ENCODE measurements around the gene PRDM16. TPM values are rescaled to one million over a fixed set of nuclear protein-coding genes. Genes with fewer than 3 reads are reported as not detected.

Gene PRDM16
- total RNA-seq, 1 donor from 2014 or later: 5.6 TPM

GRCh38 chr1:3370856-3371703, 302.1 kb downstream of the PRDM16 start:
- TF ChIP-seq CTCF (IDR thresholded peaks at IDR 0.05; ENCODE audit: insufficient read depth, low read length, poor library complexity, severe bottlenecking): no peak
- H3K27me3 ChIP-seq (ENCODE audit: control insufficient read depth, insufficient read depth, low read length): peaks cover 25% of the 10 kb centered on the region
- DNase-seq (ENCODE audit: low read depth): no peak
- no peak overlapping the region for H3K4me3 ChIP-seq (ENCODE audit: low read depth, low read length)
- H3K36me3 ChIP-seq (ENCODE audit: control insufficient read depth, insufficient read depth, low read length): no peaks in the 10 kb centered on the region

- Histone ChIP-seq H3K4me3 (ENCODE audit: low read depth, low read length) (no peak overlapping the region), H3K27me3 (ENCODE audit: control insufficient read depth, insufficient read depth, low read length) (peaks cover 27% of the 10 kb centered on the region), H3K36me3 (ENCODE audit: control insufficient read depth, insufficient read depth, low read length) (no peaks in the 10 kb centered on the region)
- no peak for DNase-seq (ENCODE audit: low read depth)
- TF ChIP-seq CTCF (IDR thresholded peaks at IDR 0.05; ENCODE audit: insufficient read depth, low read length, poor library complexity, severe bottlenecking): no peak
These were observed 303.3 kb downstream of the PRDM16 start for GRCh38 chr1:3372317-3372716.

GRCh38 chr1:3373175-3373574, 304.2 kb downstream of the PRDM16 start:
- no peak for DNase-seq (ENCODE audit: low read depth)
- no peak overlapping the region for H3K4me3 ChIP-seq (ENCODE audit: low read depth, low read length)
- H3K27me3 ChIP-seq (ENCODE audit: control insufficient read depth, insufficient read depth, low read length): peaks cover 32% of the 10 kb centered on the region
- H3K36me3 ChIP-seq (ENCODE audit: control insufficient read depth, insufficient read depth, low read length): no peaks in the 10 kb centered on the region
- TF ChIP-seq CTCF (IDR thresholded peaks at IDR 0.05; ENCODE audit: insufficient read depth, low read length, poor library complexity, severe bottlenecking): no peak

GRCh38 chr1:3373700-3374405, 304.9 kb downstream of the PRDM16 start:
- no peak overlapping the region for H3K4me3 ChIP-seq (ENCODE audit: low read depth, low read length)
- no peaks in the 10 kb centered on the region for H3K36me3 ChIP-seq (ENCODE audit: control insufficient read depth, insufficient read depth, low read length)
- peaks cover 33% of the 10 kb centered on the region for H3K27me3 ChIP-seq (ENCODE audit: control insufficient read depth, insufficient read depth, low read length)
- DNase-seq (ENCODE audit: low read depth): no peak
- no peak for TF ChIP-seq CTCF (IDR thresholded peaks at IDR 0.05; ENCODE audit: insufficient read depth, low read length, poor library complexity, severe bottlenecking)

- Histone ChIP-seq H3K36me3 (ENCODE audit: control insufficient read depth, insufficient read depth, low read length) (no peaks in the 10 kb centered on the region), H3K27me3 (ENCODE audit: control insufficient read depth, insufficient read depth, low read length) (peaks cover 29% of the 10 kb centered on the region), H3K4me3 (ENCODE audit: low read depth, low read length) (no peak overlapping the region)
- DNase-seq (ENCODE audit: low read depth): no peak
- TF ChIP-seq CTCF (IDR thresholded peaks at IDR 0.05; ENCODE audit: insufficient read depth, low read length, poor library complexity, severe bottlenecking): no peak
These were observed 306.2 kb downstream of the PRDM16 start for GRCh38 chr1:3375245-3375644.

Measured in kidney epithelial cell (primary cell).